Activated CD4-positive, alpha-beta T cell treated with anti-CD3 and anti-CD28 coated beads for 4 hours (primary cell): ENCODE data around the gene ANGPTL7.

Source experiments
- DNase-seq, 2 donors: peaks; one replicate each; pipeline ENCODE4 v3.0.0-alpha.2; 2020

Gene ANGPTL7

DNA sequence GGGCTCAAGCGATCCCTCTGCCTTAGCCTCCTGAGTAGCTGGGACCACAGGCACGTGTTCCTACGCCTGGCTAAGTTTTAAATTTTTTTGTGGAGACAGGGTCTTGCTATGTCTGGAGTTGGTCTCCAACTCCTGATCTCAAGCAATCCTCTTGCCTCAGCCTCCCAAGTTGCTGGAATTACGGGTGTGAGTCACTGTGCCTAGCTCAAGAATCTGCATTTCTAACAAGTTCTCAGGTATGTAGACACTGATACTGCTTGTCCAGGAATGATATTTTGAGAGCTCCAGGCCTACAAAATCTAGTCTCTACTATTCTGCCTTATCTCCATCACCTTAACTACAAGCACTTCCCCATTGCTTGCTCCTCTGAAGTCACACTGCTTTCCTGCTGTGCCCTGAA lies 22.3 kb downstream of the ANGPTL7 start:
- DNase-seq, result no peak

DNA sequence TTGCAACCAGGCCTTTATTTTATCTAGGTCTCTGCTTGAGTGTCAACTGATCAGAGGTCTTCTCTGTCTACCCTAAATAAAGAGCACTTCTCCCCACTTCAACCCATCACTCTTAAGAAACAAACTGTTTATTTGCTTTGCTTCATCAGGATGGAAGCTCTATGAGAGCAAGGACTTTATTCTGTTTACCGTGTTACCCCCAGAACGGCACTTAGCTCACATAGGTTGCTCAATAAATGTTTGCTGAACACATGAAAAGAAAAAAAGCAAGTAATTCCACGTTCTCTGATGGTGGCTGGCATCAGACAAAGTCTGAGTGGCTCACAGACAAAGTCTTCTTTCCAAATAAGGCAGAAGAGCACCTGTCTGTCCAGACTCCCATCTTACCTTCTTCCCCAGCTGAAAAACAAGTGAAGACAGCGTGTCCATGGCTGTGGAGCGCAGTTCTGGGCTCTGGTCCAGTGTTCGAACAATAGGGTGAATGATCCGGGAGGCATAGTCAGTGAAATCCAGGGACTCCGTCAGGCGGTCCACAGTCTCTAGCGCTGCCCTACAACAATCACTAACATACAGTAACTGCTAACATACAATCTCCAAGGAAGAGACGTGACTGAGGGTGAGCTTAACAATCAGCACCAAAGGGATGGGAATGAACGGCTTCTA lies 22.9 kb downstream of the ANGPTL7 start:
- no peak for DNase-seq

DNA sequence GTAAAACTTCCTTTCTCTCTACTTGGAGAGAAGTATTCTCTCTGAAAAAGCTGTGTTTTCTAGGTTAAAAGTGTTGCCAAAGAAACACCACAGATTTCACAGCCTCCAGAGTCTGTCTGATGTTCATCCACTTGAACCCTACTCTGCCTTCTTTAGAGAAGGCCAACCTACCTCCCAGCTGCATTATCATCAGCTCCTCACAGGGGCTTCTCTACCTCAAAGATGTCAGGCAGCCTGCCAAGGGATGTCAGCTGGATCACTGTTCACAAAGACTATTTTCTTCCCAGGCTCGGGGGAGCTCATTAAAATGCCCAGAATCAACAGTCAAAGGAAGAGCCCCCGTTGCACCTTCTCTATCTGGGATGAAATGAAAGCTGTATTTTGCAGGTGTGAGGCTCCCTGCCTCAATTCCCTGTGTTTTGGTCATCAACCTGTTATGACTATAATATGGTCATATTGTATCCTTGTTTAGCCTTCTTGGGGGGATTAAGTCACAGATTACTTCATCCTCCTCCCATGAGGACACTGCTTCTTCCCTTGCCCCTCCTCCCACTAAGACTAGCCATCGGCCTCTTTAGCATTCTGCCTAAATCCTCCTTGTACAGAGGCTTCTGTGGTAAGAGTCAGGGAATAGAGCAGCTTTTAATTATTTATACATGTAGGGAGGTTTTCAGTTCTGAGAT lies 25.7 kb downstream of the ANGPTL7 start:
- DNase-seq, result no peak

DNA sequence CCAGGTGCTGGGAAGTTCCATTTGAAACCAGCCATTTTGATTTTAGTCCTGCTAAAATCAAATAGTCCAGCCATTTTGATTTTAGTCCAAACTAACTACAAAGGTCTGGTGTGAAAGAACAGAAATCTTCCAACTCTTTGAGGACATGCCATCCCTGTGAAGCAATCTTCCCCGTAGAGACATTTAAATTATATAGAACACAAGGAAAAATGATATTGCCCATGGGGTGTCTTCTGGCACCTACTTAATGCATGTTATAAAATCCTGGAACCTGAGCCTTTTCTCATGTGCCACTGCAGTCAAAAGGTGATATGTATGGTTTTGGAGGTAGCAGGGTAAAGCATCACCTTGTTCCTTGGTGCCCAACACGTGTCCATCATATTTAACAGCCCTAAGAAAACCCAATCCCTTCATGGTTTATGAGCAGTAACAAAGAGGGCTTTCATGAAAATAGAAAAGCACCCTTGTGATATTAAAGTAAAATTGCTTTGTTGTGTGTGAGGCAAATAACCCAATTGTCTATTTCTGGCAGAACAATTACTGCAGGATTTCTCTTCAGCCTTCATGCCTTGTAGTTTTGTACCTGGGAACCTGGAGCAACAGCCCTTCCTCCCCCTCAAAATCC lies 26.3 kb downstream of the ANGPTL7 start:
- no peak for DNase-seq

DNA sequence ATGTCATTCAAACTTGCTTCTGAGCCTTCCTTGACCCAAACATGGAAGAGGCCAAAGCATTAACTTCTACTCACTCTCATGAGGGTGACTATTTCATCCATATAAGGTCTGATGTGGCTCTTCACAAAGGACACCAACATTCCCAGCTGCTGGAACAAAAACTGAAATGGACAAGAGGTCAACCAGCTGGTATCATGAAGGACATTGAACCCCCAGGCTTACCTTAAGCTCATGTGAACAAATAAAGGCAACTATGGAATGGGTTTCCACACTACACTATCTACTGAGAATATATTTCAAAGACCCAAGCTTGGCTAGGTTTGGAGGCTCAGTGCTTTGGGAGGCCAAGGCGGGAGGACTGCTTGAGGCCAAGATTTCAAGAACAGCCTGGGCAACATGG lies 26.9 kb downstream of the ANGPTL7 start:
- DNase-seq, result no peak

DNA sequence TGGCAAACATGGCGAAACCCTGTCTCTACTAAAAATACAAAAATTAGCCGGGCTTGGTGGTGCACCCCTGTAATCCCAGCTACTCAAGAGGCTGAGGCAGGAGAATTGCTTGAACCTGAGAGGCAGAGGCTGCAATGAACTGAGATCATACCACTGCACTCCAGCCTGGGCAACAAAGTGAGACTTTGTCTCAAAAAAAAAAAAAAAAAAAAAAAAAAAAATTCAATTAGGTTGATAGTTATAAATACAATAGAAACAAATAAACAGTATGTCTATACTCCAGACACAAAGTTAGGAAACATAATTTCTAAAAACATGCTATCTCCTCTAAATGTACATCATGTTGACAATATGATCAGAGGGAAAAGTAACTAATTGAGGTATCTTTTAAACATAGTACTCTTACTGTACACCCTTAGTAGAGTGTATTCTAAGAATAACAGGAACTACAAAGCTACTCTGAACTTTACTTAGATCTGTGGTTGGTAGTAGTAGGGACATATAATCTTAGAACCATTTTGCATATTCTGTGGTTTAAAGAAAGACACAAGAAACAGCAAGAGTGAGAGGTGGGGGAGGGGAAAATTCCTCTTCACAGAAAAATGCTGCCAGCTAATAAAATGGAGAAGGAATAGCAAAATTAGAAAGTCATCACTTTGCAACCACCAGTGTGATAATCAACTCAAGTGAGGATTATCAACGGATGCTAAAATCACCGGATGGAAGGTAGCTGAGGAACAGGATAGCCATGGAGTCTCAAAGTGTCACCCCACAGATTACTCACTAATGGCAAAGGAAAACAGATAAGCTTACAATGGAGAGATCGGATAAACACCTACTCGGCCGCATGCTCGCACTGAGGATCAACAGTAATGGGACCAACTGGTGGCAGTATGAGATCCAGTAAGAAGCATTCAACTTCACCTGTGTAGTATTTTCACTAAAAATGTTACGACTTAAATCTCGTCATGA lies 38.2 kb downstream of the ANGPTL7 start:
- no peak for DNase-seq

DNA sequence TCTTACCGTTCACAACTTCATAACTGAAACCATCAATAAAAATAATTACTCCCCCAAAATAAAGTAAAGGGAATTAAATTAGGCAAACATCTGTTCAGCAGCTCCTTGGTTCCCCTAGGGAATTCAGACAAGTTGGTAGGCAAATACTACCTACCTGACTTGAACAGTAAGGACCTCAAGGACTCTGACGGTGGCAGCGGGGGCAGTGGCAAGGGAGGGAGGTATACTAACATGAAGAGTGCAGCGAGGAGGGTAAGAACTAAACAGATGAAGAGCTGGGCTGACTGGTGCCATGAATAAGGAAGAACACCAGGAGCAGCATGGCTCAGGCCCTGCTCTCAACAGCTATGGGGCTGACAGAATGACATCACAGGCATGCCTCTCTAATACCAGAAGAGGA lies 40.0 kb downstream of the ANGPTL7 start:
- DNase-seq, result no peak

DNA sequence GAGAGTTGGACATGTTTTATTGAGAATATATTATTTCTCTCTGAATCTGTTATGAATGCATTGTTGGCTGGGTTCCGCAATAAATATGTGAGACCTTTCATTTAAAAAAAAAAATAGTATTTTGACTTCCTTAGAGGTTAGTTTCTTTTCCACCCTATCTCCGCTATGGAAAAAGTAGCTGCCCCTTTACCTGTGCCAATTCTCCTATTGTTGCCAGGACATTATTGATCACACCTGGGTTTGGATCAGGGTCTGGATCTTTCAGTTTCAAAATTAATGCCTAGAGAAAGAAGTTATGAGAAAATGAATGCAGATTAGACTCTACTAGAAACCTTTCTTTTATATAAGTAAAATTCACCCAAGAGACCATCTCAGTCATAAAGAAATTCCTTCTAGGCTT lies 44.1 kb downstream of the ANGPTL7 start:
- no peak for DNase-seq

DNA sequence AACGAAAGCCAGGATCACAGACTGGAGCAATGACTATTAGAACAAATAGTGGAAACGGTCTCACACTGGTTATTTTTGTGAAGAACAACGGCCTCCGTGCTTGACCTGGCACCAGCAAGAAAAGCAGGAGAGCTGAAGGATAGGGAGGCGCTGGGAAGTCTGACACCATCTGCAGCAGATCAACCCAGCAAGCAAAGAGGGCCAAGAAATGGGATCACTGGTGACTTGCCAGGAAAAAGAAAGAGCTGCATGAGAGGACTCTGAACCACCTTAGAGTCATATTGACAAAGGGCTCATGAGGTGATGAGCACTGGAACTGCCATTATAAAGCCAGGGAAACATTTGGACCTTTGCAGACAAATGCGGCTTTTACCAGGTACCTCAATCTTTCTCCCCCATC lies 48.2 kb downstream of the ANGPTL7 start:
- DNase-seq, result no peak

DNA sequence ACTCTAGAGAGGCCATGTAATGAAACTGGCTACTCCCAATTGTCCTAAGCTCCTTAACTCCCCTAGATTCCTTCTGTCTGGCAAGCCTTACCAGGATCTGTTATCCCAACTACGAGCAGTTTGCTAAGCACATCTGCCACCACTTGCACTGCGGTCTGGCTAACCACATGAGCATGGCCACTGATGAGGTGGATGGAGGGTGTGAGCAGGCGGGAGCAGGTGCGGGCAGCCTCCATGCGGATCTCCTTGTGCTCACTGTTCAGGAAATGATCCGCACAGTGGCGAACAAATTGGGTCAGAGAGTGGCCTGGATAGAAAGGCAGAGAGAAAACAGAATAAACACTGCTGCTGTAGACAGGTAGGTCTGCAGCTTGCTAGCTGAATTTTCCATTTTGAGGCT lies 49.2 kb downstream of the ANGPTL7 start:
- DNase-seq, result no peak

DNA sequence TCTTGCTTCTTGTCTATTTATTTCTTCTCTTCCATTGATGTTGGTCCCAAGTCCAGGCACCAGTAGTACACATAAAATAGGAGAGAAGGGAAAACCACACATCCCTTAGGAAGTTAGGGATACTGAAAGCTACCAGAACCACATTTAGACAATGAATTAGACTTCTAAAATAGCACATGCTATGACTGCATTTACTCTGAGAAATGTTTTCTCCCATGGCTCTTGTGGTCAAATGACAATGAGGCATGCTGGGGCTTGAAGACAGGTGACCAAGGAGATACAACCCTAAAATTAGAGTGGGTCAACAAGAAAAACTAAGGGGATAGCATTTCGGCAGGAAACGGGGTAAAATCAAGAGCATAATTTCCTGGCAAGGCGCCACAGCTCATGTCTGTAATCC lies 56.1 kb downstream of the ANGPTL7 start:
- no peak for DNase-seq
